Measurements from ENCODE around the gene AP5Z1.
"Not testable (repeated sequence)": the region's sequence is repeated elsewhere in the genome, so short reads cannot be mapped to it uniquely, and the experiment has no call there.

Gene AP5Z1

GRCh38 chr7:4789194-4790077, 14.0 kb downstream of the AP5Z1 start:
- no peak for DNase-seq

DNA sequence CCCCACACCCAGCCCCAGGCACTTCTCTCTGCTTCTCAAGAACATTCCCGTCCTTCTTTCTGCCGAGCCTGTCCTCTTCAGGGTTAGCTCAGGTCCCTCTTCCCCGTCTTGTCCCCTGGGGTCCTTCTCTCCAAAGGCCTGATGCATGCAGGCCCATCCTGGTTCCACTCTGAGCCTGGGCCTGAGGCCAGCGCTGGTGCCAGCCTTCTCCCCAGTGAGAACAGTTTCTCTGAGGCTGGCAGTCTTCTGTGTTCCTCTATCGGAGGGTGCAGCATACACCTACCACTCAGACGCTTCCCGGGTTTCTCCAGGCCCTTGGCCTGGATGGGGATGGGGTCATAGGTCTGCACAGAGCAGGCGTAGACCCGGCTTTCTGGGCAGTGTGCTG, 14.6 kb downstream of the AP5Z1 start:
- no peak for DNase-seq

DNA sequence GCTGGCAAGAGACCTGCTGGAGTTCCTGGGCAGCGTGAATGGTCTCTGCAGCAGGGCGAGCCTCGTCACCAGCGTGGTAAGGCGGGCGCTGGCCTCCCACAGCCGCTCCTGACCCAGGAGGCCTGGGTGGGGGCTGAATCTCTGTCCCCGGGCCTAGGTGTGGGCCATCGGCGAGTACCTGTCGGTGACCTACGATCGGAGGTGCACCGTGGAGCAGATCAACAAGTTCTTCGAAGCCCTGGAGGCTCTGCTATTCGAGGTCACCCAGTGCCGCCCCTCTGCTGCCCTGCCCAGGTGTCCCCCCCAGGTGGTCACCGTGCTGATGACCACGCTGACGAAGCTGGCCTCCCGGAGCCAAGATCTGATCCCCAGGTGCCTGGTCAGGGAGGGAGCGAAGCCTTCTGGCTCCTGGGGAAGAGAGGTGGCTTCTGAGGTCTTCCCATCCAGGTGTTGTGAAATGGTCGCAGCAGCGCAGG, 15.1 kb downstream of the AP5Z1 start:
- no peak for DNase-seq

- DNase-seq, result no peak
Measured at GRCh38 chr7:4791101-4791737, 15.8 kb downstream of the AP5Z1 start.

DNA sequence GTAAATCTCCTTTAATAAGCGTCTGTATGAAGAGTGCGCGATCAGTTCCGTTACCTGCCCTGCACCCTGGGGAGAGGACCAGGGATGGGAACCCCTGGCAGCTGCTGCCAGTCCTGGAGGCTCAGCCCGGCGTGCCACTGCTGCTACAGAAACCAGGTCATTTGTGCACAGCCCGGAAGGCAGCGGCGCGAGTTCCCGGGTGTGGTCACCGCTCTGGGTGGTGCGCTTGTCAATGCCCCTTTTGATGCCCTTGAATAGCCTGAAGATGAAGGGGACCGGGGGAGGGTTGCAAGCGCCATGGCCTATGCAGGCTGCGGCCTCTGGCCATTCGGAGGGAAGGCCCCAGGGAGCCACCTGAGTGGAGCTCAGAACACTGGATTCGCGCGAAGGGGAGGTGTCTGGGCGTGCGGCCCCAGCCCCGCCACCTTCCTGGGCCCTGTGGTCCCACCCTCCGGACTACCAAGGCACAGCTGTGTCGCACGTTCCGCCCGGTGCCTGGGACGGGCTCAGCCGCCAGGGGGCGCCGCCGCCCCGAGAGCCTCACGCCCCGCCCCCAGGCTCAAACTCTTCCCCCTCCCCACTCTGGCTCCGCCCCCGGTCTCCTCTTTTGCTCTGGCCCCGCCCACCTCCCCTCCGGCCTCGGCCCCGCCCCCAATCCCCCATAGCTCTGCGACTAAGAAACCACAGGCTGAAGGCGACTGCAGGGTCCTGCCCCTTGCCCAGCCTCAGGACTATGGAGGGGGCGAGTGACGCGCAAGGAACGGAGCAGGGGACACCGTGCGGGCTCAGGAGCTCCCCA, 16.5 kb downstream of the AP5Z1 start:
- DNase-seq, result peak; percentile 84

DNA sequence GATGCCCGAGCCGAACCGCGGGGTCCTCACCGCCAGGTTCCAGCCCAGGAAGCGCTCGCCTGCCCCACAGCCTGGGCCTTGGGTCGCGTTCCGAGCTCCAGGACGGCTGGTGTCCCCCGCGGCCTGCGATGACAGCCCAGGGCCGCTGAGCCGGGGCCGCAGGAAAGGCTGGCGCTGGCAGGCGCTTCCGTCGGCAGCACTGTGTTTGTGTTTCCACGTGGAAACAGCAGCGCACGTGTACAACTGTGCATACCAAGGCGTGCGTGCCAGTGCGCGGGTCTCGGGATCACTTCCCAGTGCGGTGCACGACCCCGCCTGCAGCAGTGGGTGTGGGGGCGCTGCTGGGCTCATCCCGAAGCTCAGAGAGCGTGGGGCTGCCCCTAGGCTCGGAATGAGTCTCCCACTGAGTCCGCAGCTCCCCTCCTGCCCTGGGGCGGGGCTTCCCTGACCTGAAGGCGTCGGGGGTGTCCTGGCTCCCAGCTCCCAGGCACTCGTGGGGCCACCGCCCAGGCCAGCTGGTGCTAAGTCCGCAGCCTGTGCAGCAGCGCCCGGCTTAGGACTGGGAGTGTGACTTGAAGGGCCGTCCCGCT, 17.2 kb downstream of the AP5Z1 start:
- peak; percentile 39 for DNase-seq

DNA sequence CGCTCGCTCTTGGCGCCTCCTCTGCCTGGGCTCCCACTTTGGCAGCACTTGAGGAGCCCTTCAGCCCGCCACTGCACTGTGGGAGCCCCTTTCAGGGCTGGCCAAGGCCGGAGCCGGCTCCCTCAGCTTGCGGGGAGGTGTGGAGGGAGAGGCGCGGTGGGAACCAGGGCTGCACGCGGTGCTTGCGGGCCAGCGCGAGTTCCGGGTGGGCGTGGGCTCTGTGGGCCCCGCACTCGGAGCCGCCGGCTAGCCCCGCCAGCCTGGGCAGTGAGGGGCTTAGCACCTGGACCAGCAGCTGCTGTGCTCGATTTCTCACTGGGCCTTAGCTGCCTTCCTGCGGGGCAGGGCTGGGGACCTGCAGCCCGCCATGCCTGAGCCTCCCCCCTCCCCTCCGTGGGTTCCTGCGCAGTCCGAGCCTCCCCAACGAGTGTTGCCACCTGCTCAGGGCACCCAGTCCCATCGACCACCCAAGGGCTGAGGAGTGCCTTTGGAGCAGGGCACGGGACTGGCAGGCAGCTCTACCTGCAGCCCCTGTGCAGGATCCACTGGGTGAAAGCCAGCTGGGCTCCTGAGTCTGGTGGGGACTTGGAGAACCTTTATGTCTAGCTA, 18.1 kb downstream of the AP5Z1 start:
- not testable (repeated sequence) for DNase-seq

- not testable (repeated sequence) for DNase-seq
Measured at GRCh38 chr7:4794171-4794570, 18.7 kb downstream of the AP5Z1 start.

DNA sequence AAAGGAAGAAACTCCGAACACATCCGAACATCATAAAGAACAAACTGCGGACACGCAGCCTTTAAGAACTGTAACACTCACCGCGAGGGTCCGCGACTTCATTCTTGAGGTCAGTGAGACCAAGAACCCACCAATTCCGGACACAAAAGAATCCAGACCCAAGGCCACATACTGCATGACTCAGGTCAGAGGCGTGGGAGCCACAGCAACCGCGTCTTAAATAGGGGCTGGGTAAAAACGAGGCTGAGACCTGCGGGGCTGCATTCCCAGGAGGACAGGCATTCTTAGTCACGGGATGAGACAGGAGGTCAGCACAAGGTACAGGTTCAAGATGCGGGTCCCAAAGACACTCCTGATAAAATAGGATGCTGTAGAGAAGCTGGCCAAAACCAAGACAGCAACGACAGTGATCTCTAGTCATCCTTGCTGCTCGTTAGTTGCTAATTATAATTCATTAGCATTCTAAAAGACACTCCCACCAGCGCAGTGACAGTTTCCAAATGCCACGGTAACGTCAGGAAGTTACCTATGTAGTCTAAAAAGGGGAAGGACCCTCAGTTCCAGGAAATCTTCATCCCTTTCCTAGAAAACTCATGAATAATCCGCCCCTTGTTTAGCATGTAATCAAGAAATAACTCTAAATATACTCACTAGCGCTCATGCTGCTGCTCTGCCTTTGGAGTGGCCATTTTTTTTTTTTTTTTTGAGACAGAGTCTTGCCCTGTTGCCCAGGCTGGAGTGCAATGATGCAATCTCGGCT, 19.3 kb downstream of the AP5Z1 start:
- DNase-seq, result no peak

DNA sequence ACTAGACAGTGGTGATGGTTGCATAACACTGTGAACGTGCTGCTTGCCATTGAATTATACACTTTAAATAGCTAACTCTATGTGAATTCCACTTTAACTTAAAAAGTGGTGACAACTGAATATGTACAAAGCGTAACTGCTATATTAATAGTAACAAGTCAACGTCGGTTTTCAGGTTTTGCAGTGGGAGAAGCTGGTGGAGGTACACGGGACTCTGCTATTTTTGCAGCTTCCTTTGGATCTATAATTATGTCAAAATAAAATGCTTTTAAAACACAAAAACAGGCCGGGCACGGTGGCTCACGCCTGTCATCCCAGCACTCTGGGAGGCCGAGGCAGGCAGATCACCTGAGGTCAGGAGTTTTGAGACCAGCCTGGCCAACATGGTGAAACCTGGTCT, 21.0 kb downstream of the AP5Z1 start:
- DNase-seq, result no peak

GRCh38 chr7:4797858-4798705, 22.7 kb downstream of the AP5Z1 start:
- DNase-seq, result peak; percentile 68

DNA sequence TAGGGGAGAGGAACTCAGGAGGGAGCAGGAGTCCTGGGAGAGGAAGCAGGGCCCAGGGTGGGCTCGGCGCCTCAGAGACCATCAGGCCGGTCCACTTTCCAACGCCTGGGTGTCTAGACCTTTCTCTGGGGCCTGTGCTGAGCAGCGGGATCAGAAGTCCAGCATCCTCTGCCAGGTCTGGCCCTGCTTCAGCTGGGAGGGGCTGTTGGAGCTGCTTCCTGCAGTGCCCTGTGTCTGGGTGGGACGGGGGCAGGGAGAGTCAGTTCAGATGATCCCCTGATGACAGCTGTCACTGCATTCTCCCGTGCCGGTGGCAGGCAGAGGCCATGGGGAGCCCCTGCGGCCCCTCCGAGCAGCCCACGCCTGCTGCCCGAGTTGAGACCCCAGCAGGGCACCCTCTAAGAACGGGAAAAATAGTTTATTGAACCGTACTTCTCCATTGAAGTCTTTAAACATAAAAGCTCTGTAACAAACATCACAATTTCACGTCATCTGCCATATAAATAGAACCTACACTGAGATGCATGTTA, 23.3 kb downstream of the AP5Z1 start:
- no peak for DNase-seq

DNA sequence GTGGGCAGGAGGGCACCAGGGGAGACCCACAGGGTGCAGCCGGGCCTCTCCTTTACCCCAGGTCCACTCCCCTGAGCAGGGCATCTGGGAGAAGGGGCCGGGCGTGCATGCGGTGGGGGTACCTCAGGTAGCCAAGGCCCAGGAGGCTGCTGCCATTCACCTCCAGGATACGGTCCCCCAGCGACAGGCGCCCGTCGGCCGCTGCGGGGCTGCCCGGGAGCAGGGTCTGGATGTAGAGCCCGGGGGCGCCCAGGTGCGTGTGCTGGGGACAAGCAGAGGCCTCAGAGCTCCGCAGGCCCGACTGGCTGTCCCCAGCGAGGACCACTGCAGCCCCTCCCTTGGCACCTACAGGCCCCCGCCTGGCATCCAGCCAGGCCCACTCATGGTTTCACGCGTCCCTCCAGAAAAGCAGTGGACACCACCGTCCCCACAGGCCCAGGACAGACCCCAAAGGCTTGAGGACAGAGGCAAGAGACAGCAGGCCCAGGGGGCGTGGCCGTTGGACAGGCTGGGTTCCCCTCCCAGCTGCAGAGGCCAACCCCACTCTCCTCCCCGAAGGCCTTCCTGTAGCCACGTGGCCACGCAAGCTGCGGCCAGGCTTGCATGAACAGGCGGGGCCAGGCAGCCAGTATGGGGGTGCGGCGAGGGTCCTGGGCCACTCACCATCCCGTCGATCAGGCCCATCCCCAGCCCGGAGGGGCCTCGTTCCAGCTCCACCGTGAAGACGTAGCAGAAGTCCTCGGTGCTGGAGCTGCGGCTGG, 24.3 kb downstream of the AP5Z1 start:
- DNase-seq, result no peak

- no peak for DNase-seq
Measured at GRCh38 chr7:4800487-4800886, 25.1 kb downstream of the AP5Z1 start.

GRCh38 chr7:4800926-4801838, 25.8 kb downstream of the AP5Z1 start:
- no peak for DNase-seq

DNA sequence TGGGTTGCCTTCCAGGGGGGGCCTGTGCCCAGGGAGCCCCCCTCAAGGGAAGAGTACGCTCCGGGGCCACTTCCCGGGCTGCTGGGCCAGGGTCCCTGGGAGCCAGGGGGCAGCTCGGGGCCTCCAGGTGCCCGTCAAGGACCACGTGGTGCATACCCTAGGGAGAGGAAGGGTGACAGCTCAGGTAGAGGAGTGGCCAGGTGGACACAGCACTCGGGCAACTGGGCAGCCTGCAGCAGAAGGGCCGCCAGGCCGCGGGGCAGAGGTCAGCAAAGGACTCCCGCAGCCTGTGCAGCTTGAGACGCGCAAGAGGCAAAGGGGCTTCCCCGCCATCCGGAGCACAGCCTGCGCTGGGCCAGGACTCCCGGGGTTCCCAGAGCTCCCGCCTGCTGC, 26.4 kb downstream of the AP5Z1 start:
- DNase-seq, result no peak

DNA sequence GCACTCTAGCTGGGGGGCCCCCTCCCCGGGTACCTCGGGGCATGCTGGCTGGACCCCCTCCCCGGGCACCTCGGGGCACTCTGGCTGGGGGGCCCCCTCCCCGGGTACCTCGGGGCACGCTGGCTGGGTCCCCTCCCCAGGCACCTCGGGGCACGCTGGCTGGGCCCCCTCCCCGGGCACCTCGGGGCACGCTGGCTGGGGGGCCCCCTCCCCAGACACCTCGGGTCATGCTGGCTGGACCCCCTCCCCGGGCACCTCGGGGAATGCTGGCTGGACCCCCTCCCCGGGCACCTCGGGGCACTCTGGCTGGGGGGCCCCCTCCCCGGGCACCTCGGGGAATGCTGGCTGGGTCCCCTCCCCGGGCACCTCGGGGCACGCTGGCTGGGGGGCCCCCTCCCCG, 27.2 kb downstream of the AP5Z1 start:
- DNase-seq, result not testable (repeated sequence)

GRCh38 chr7:4803397-4804241, 28.2 kb downstream of the AP5Z1 start:
- no peak for DNase-seq
